Mucosa of descending colon (tissue), 3 donors: ENCODE data around the gene ANXA9. TPM values are rescaled to one million over a fixed set of nuclear protein-coding genes. Genes with fewer than 3 reads are reported as not detected.

Experiments
- ATAC-seq: fragments of 200-7000 bp; cut with Tn5 transposase; one replicate; pipeline ENCODE4 v1.9.1; 2020; ENCODE audit warnings: mild to moderate bottlenecking, moderate library complexity
- DNase-seq, 3 donors: peaks; one replicate each; pipeline ENCODE4 v3.0.0-alpha.2; 2020
- H3K36me3 ChIP-seq: fragments of 200-600 bp; one replicate; pipeline ENCODE4 v1.8.0; 2021; ENCODE audit warnings: low read depth, mild to moderate bottlenecking
- H3K4me1 ChIP-seq: fragments of 200-600 bp; one replicate; pipeline ENCODE4 v1.8.0; 2021; ENCODE audit warnings: low read depth, mild to moderate bottlenecking
- H3K4me3 ChIP-seq: fragments of 200-600 bp; one replicate; pipeline ENCODE4 v1.8.0; 2021; ENCODE audit warnings: mild to moderate bottlenecking
- H3K9me3 ChIP-seq: fragments of 200-600 bp; one replicate; pipeline ENCODE4 v1.8.0; 2021; ENCODE audit warnings: mild to moderate bottlenecking
- intact Hi-C, 2 donors: fragments of 100-400 bp; cut with DNase I in 1 of 2; cut with micrococcal nuclease in 1 of 2; formaldehyde crosslinking; loops; one replicate each; pipeline versions ENCODE4 v1.11.0 to v1.11.1; 2022; cut with DNase I, micrococcal nuclease
- total RNA-seq, 3 donors: library from RNA; stranded (reverse); fragmentation: NEBNext Ultra II Directional in 2 of 3; extraction: Animal tissue kit (Norgen Biotek cat#: 25700) in 2 of 3; gene quantifications; one replicate each; pipeline versions ENCODE4 v1.2.1 to v1.2.4, GENCODE V29; 2021 to 2023
- TF ChIP-seq, protein P1 (sequence below): fragments of 200-600 bp; IDR thresholded peaks from one replicate; pipeline ENCODE4 v1.8.0; 2022; ENCODE audit warnings: antibody characterized with exemption, mild to moderate bottlenecking
- donor health status: DM: no; HTN: no; CAD: no; lungs with moderate emphysema.
- donor health status: DM: no; HTN: no; CAD: no.
- donor health status: DM: no; HTN: yes; CAD: no.

Gene ANXA9
- total RNA-seq, 3 donors from 2014 or later, result not detected

DNA sequence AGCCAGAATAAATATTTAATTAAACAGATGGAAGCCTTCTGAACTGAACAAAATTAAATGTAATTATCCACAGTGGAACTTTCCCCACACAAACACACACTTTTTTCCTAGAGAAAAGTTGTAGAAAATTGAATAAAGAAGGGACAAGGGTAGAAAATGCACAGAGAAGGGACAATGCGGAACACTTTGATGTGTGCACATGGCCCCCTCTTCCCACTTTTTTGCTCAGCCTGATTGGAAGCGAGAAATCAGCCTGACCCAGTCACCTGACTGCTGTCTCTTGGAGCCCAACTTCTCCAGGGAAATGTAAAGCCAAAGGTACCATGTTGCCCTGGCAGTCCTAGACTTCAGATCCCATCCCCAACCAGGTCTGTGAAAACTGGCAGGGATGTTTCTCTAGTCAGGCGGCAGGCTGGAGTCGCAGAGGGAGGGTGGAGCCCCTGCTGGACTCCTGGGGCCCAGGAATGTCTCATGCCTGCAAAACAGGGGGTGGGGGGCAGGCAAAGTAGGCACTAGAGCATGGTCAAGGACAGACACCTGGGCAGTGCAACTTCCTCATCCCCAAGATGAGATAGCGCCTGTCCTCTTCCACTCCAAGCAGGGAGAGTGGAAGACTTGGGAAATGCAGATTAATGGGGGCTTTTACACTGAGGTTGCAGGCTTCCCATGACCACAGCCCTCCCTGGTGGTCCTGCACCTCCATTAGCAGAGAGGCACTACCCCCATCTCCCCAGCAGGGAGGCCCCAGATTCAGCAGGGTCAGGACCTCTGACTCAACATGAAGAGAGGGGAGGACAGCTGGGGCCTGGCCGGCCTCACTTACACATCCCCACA, 10.3 kb upstream of the ANXA9 start:
- Histone ChIP-seq H3K4me3 (no peak overlapping the region), H3K4me1 (peaks cover 36% of the 10 kb centered on the region), H3K9me3 (no peaks in the 10 kb centered on the region), H3K36me3 (peaks cover 6% of the 10 kb centered on the region)
- ATAC-seq (no peak), DNase-seq (no peak)
- intact Hi-C loops, result loop anchor here in 1 of 2 donors (10.0 kb wide), 1 partner anchor 47 kb away; the partner anchor contains the start of gene SETDB1
- TF ChIP-seq, protein P1, sequence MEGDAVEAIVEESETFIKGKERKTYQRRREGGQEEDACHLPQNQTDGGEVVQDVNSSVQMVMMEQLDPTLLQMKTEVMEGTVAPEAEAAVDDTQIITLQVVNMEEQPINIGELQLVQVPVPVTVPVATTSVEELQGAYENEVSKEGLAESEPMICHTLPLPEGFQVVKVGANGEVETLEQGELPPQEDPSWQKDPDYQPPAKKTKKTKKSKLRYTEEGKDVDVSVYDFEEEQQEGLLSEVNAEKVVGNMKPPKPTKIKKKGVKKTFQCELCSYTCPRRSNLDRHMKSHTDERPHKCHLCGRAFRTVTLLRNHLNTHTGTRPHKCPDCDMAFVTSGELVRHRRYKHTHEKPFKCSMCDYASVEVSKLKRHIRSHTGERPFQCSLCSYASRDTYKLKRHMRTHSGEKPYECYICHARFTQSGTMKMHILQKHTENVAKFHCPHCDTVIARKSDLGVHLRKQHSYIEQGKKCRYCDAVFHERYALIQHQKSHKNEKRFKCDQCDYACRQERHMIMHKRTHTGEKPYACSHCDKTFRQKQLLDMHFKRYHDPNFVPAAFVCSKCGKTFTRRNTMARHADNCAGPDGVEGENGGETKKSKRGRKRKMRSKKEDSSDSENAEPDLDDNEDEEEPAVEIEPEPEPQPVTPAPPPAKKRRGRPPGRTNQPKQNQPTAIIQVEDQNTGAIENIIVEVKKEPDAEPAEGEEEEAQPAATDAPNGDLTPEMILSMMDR, result no peak

DNA sequence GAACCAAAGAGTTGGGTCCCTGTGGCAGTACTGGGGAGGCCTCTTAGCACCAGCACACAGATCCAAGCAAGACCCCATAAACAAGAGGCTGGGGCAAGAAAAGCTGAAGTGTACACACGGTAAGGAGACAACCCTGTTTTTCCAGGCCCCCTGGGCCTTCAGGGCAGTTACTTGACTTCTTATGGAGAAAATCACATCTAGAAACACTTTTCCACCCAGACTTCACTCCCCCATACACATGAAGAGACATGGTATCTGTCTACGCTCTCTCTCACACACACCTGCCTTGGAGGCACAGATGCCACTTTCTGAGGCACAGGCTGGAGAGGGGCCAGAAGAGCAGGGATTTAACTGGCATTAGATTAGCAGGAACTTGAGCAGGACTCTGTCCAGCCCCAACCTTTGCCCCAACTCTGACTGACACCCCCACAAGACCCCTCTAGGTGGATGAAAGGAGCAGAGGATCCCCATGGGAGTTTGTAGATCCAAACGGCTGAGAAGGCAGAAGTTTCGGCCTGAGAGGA, 9.6 kb upstream of the ANXA9 start:
- peaks cover 42% of the 10 kb centered on the region for H3K4me1 ChIP-seq
- no peaks in the 10 kb centered on the region for H3K9me3 ChIP-seq
- ATAC-seq (no peak), DNase-seq (no peak)
- peaks cover 2% of the 10 kb centered on the region for H3K36me3 ChIP-seq
- intact Hi-C loops, result loop anchor here in 1 of 2 donors (10.0 kb wide), 1 partner anchor 48 kb away; the partner anchor contains the start of gene SETDB1
- TF ChIP-seq, protein P1, result no peak
- H3K4me3 ChIP-seq, result no peak overlapping the region

DNA sequence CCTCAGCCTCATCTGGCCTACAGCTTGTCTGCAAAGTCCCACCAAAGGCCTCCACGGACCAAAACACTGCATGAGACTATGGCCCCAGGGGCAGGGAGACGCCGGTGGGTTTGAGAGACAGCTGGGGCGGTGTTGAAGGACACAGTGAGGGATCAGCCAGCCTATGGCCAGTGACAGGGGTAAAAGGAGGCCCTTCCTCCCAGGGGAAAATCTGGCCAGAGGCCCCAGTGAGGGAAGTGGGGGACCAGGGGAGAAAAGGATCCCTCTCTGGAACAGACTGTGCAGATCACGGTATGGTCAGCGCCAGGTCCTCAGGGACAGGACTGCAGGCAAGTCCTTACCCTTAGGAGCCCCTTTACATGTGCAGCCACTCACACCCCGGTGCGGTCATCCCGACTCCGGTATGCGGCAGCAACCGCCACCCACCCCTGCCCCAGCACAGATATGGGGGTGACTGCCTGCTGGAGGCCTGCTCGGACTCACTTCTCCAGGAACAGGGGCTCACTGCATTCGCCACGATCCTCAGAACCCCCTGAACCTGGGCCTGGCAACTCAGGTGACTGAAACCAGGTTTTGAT, 8.7 kb upstream of the ANXA9 start:
- ATAC-seq (no peak), DNase-seq (peak in 2 of 3 donors; percentile 49 to 63)
- intact Hi-C loops, result loop anchor here in 1 of 2 donors (10.0 kb wide), 1 partner anchor 49 kb away; the partner anchor contains the start of gene SETDB1
- Histone ChIP-seq H3K36me3 (no peaks in the 10 kb centered on the region), H3K9me3 (no peaks in the 10 kb centered on the region), H3K4me1 (peaks cover 46% of the 10 kb centered on the region), H3K4me3 (peak overlapping the region; percentile 83)
- TF ChIP-seq, protein P1, result no peak

DNA sequence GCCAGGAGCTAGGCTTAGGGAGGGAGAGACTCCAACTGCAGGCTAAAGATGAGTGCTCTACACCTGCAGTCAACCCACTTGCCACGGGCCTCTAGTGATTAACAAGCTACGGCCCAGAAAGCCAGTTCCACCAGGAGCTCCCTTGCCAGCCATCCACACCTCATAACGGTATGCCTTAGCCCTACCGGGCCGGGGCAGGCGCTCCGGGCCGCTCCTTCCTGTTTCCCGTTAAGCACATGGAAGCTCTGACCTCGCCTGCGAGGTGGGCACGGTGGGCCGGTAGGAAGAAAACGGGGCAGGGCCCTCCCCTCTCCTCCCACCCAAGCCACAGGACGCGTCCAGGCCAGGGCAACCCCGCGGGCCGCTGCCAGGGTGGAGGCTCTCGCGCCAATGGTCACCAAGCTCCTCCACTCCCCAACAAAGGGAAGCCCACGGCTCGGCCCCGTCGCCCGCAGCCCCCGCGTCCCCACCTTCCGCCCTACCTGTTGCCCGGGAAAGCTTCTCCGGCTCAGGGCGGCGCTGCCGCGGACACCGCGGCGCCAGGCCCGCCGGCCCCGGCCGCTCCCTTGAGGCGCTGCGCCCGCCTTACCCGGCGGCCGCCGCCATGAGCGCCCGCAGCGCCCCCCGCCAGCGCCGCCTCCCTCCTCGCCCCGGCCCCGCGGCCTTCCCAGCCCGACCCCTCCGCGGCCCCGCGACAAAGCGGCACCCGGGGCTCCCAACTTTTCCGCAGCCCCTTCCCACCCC, 8.1 kb upstream of the ANXA9 start:
- ATAC-seq (peak; percentile 50), DNase-seq (peak; percentile 58 to 70 (median 67))
- Histone ChIP-seq H3K9me3 (no peaks in the 10 kb centered on the region), H3K4me1 (peaks cover 46% of the 10 kb centered on the region), H3K4me3 (peak overlapping the region; percentile 83), H3K36me3 (no peaks in the 10 kb centered on the region)
- intact Hi-C loops, result loop anchor here in 1 of 2 donors (10.0 kb wide), 1 partner anchor 49 kb away; the partner anchor contains the start of gene SETDB1
- TF ChIP-seq, protein P1, result no peak
